Naive thymus-derived CD8-positive, alpha-beta T cell (primary cell): ENCODE results near the gene ARPC5. TPM values are rescaled to one million over a fixed set of nuclear protein-coding genes. Genes with fewer than 3 reads are reported as not detected.

Experiments used
- ATAC-seq, 2 donors: fragments of 150-1000 bp; cut with Tn5 transposase in 1 of 2; sonication (Bioruptor Pico), chemical (Tn5 transposase) in 1 of 2; 1 replicate in 1 of 2; 2 replicates in 1 of 2; pipeline ENCODE4 v1.10.0; 2021; ENCODE audit warnings: mild to moderate bottlenecking in 2 of 2, moderate library complexity in 2 of 2
- POLR2A ChIA-PET: fragments of 350-600 bp; sonication (Branson Sonifier 250); formaldehyde crosslinking; loops from one replicate; lab custom pipeline; 2021; ENCODE audit warnings: antibody characterized with exemption; lab: Charles Lee
- DNase-seq, 10 donors: peaks; one replicate each; pipeline versions ENCODE4 v3.0.0 to v3.0.0-alpha.2; 2020 to 2022
- H3K27ac Mint-ChIP-seq, 10 donors: one replicate each; pipeline ENCODE4 v1.8.0; 2020 to 2022; ENCODE audit warnings: mild to moderate bottlenecking in 10 of 10, mixed read lengths in 10 of 10, moderate library complexity in 4 of 10, inconsistent platforms in 1 of 10
- H3K27me3 Mint-ChIP-seq, 5 donors: one replicate each; pipeline ENCODE4 v1.8.0; 2021 to 2022; ENCODE audit warnings: mixed read lengths in 5 of 5
- H3K36me3 Mint-ChIP-seq, 3 donors: one replicate each; pipeline ENCODE4 v1.8.0; 2020 to 2022; ENCODE audit warnings: mixed read lengths in 3 of 3, mild to moderate bottlenecking in 2 of 3, inconsistent platforms in 1 of 3
- H3K4me1 Mint-ChIP-seq, 4 donors: one replicate each; pipeline ENCODE4 v1.8.0; 2021 to 2022; ENCODE audit warnings: mixed read lengths in 4 of 4
- H3K4me3 Mint-ChIP-seq, 10 donors: one replicate each; pipeline ENCODE4 v1.8.0; 2020 to 2022; ENCODE audit warnings: mild to moderate bottlenecking in 10 of 10, mixed read lengths in 10 of 10, moderate library complexity in 6 of 10, inconsistent platforms in 1 of 10
- H3K9me3 Mint-ChIP-seq, 9 donors: one replicate each; pipeline ENCODE4 v1.8.0; 2020 to 2022; ENCODE audit warnings: mixed read lengths in 9 of 9, mild to moderate bottlenecking in 3 of 9, inconsistent platforms in 1 of 9, moderate library complexity in 1 of 9
- polyA plus RNA-seq, 3 donors: library from polyadenylated mRNA; unstranded; fragments of 300-500 nt; fragmentation: Illumina TruSeq; gene quantifications; one replicate each; pipeline ENCODE4 v1.2.3, GENCODE V29; 2021
- total RNA-seq, 8 experiments: library from RNA in 2 of 8; stranded (reverse) in 2 of 8; gene quantifications; one replicate each; pipeline ENCODE4 v1.2.3 and lab custom pipeline; 2021 to 2026

The ARPC5 gene
- total and polyA plus RNA-seq, 5 experiments from 2014 or later, result 99.6 to 556 (median 400) TPM

DNA sequence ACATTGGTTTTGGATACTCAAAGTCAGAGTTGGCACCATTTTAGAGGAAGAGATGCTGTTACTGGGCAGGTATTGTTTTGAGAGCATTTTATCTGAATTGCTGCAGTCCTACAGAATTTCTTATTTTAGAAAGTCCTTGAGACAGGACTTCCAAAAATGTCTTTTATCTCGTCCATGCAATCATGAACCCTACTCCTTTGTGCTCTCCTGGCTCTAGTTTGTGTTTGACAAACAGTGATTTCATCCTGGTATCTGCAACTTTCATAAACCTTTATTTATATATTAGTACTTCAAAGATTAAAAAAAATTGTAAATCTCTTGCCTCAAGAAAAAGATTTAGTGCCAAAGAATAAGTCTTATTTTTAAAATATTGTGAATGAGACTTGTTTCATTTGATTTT lies 4.6 kb upstream of the ARPC5 start:
- H3K9me3 Mint-ChIP-seq, result no peaks in the 10 kb centered on the region
- peaks cover 8 to 22% (median 19%) of the 10 kb centered on the region in 4 donors for H3K4me1 Mint-ChIP-seq
- POLR2A ChIA-PET, result no interaction called here
- H3K27ac Mint-ChIP-seq, result peak overlapping the region in 1 of 10 donors; percentile 24
- no peak overlapping the region for H3K4me3 Mint-ChIP-seq
- H3K27me3 Mint-ChIP-seq, result peaks cover 0 to 2% (median 0%) of the 10 kb centered on the region in 5 donors
- DNase-seq (no peak), ATAC-seq (no peak)
- peaks cover 0 to 4% (median 0%) of the 10 kb centered on the region in 3 donors for H3K36me3 Mint-ChIP-seq

DNA sequence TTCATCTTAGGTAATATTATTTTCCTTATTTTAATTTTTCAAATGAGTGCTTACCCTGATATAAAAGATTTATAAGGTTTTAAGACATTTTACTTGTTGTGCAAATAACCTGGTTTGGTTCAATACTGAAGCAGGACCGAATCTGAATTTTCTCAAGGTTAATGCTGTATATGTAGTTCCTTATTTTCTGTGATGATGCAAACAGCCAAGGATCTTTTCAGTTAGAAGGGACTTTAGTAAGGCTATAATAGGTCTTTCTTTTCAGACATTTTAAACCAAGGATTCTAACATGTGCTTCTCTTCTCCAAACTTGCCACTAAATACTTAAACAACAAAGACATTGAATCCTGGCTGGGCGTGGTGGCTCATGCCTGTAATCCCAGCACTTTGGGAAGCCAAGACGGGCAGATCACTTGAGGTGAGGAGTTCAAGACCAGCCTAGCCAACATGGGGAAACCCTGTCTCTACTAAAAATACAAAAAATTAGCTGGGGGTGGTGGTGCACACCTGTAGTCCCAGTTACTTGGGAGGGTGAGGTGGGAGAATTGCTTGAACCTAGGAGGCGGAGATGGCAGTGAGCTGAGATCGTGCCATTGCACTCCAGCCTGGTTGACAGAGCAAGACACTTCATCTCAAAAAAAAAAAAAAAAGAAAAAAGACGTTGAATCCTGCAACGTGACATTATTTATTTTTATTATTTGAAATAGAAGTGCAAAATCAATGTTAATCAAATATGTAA lies 3.2 kb upstream of the ARPC5 start:
- no peak for DNase-seq
- no peak overlapping the region for H3K4me3 Mint-ChIP-seq
- no peak for ATAC-seq
- peaks cover 0 to 2% (median 0%) of the 10 kb centered on the region in 5 donors for H3K27me3 Mint-ChIP-seq
- H3K27ac Mint-ChIP-seq, result peak overlapping the region in 1 of 10 donors; percentile 61
- no peaks in the 10 kb centered on the region for H3K9me3 Mint-ChIP-seq
- POLR2A ChIA-PET, result no interaction called here
- peaks cover 0 to 4% (median 0%) of the 10 kb centered on the region in 3 donors for H3K36me3 Mint-ChIP-seq
- peaks cover 11 to 29% (median 25%) of the 10 kb centered on the region in 4 donors for H3K4me1 Mint-ChIP-seq

DNA sequence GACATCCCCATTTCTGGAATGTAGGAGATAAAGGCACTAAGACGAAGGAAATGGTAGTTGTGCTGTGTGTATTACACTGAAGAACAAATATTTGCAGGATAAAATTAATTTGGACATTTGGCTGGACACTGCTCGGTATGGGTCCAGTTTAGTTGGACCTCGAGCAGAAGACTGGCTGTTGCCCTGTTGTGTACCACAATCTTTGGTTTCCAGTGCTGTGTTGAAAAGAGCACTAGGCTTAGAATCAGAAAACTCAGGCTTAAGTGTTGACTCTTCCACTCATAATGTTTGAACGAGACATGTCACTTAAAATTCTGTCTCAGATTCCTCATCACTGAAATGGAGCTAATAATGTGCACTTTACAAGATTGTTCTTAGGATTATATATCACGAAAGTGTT lies 1.2 kb upstream of the ARPC5 start:
- ATAC-seq (no peak), DNase-seq (no peak)
- H3K27ac Mint-ChIP-seq, result peak overlapping the region; percentile 96 to 99 (median 98)
- no peaks in the 10 kb centered on the region for H3K9me3 Mint-ChIP-seq
- peaks cover 0 to 2% (median 0%) of the 10 kb centered on the region in 5 donors for H3K27me3 Mint-ChIP-seq
- peaks cover 16 to 46% (median 39%) of the 10 kb centered on the region in 4 donors for H3K4me1 Mint-ChIP-seq
- H3K36me3 Mint-ChIP-seq, result peaks cover 0 to 9% (median 4%) of the 10 kb centered on the region in 3 donors
- H3K4me3 Mint-ChIP-seq, result peak overlapping the region; percentile 99 to 100 (median 100)
- POLR2A ChIA-PET, result no interaction called here

DNA sequence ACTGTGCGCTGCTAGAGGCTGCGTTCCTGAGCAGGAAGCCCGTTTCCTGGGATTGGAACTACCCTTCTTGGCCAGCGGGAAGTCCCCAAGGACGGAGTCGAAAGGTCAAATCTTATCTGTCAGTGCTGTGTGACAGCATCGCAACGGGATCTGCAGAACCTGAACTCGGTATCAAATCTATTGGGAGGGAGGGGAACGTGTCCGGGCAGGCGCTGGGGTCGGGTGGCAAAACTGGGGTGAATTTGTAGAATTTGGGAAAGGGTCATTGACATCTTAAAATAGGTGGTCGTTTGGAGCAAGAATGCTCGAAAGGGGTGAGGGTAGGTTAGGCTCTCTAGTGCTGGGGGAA lies 725 bp upstream of the ARPC5 start:
- Mint-ChIP-seq H3K27ac (peak overlapping the region; percentile 96 to 99 (median 98)), H3K4me1 (peaks cover 17 to 49% (median 41%) of the 10 kb centered on the region in 4 donors), H3K36me3 (peaks cover 0 to 12% (median 4%) of the 10 kb centered on the region in 3 donors), H3K4me3 (peak overlapping the region; percentile 99 to 100 (median 100)), H3K9me3 (no peaks in the 10 kb centered on the region), H3K27me3 (peaks cover 0 to 2% (median 0%) of the 10 kb centered on the region in 5 donors)
- no peak for DNase-seq
- POLR2A ChIA-PET, result interaction anchor here (1.1 kb wide), 1 partner anchor 17 kb away, joined by 3 read pairs; the partner anchor contains the start of gene APOBEC4
- ATAC-seq, result no peak

DNA sequence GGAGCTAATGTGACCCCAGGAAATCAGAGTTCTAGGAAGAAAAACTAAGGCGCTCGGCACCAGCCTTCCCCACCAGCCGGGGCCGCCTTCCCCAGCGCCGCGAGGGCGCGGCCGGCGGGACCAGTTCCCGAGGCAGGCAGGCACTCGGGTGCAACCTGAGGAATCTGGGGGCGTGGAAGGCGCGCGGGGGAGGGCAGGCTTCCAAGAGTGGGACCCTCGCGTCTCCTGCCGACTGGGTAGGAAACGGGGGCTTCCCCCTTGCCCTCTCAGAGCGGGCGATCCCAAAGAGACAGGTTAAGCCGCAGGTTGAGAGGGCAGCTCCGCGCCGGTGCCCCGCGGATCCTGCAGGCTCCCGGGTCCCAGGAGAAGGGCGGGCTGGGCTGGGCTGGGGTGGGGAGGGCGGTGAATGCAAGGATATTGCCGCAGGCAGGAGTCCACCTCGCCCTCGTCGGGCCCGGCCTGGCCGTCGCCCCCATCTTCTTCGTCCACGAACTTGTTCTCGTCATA lies 431 bp downstream of the ARPC5 start:
- DNase-seq (peak in 5 of 10 donors; percentile 16 to 65 (median 29)), ATAC-seq (peak; percentile 5 to 10)
- Mint-ChIP-seq H3K27ac (peak overlapping the region; percentile 96 to 99 (median 98)), H3K9me3 (no peaks in the 10 kb centered on the region), H3K4me3 (peak overlapping the region; percentile 99 to 100 (median 100)), H3K4me1 (peaks cover 23 to 58% (median 50%) of the 10 kb centered on the region in 4 donors), H3K27me3 (peaks cover 0 to 2% (median 0%) of the 10 kb centered on the region in 5 donors), H3K36me3 (peaks cover 0 to 21% (median 9%) of the 10 kb centered on the region in 3 donors)
- POLR2A ChIA-PET, result interaction anchor here (0.8 to 1.1 kb wide), 2 partner anchors 12 to 18 kb away, joined by 3 read pairs; partner anchors contain the start of gene APOBEC4

DNA sequence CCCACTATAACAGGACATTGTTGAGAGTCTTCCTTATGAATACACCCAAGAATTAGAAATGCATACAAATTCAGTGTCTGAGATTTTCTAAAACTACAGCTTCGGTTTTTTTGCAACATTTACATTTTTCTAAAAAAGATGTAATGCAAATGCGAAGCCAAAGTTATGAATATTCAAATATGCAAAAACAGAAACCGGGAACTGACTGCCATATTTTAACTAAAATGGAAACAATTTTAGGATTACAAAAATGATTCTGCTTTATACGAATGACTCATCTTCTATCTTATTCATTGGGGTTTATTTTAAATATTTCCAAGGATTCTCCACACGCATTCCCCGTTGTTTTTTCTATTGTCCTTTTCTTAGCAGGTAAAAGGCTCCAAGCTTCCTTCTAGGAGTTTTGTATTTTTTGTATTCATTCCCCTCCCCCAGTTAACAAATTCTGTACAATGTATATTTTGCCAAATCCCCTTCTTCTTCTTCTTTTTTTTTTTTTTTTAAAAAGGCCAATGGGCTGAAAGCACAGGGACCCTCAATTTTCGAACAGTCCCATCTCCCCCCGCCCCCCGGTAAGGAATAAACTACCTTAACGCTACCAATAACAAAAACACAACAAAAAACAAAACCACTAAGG lies 1.0 kb downstream of the ARPC5 start:
- Mint-ChIP-seq H3K36me3 (peaks cover 0 to 27% (median 9%) of the 10 kb centered on the region in 3 donors), H3K4me1 (peaks cover 23 to 64% (median 49%) of the 10 kb centered on the region in 4 donors), H3K9me3 (no peaks in the 10 kb centered on the region), H3K27me3 (peaks cover 0 to 2% (median 0%) of the 10 kb centered on the region in 5 donors), H3K4me3 (peak overlapping the region; percentile 90 to 100 (median 100)), H3K27ac (peak overlapping the region; percentile 60 to 98 (median 88))
- no peak for ATAC-seq
- peak in 1 of 10 donors; percentile 13 for DNase-seq
- POLR2A ChIA-PET, result interaction anchor here (0.8 to 1.2 kb wide), 2 partner anchors 12 to 160 kb away, joined by 3 read pairs; no protein-coding TSS in a partner anchor

DNA sequence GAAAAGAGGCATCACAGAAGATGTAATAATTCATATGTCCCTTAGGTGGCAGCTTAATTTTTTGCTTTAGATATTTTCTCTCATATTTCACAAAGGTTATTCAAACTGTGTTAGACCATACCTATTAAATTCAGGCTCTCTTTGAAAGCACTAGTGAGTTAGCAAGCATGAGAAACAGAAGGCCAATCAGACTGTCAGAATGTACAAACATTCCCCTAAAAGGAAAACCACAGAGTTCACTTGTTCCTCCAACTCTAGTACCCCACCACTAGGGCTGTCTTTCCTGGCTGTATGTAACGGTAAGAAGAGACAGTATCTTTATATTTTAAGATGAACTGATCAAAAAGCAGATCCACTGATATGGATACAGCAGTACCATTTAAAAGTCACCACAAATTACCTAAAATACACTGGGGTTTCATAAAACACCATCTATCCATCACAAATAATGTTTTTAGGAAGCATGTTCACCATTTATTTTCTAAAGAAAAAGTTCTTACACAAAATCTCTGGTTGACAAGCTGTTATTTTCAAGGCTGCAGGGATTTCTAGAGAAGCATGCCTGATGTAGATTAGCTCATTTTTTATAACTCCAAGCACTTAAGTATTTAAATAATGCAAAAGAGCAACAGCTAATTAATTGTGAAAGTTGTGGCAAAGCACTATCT lies 1.8 kb downstream of the ARPC5 start:
- Mint-ChIP-seq H3K4me3 (peak overlapping the region; percentile 90 to 100 (median 100)), H3K9me3 (no peaks in the 10 kb centered on the region), H3K36me3 (peaks cover 5 to 34% (median 9%) of the 10 kb centered on the region in 3 donors), H3K27ac (peak overlapping the region; percentile 7 to 98 (median 88)), H3K27me3 (peaks cover 0 to 2% (median 0%) of the 10 kb centered on the region in 5 donors), H3K4me1 (peaks cover 24 to 70% (median 54%) of the 10 kb centered on the region in 4 donors)
- POLR2A ChIA-PET, result interaction anchor here (0.8 to 1.2 kb wide), 2 partner anchors 11 to 159 kb away, joined by 3 read pairs; no protein-coding TSS in a partner anchor
- DNase-seq, result peak in 6 of 10 donors; percentile 13 to 67 (median 52)
- ATAC-seq, result peak; percentile 53 to 55

DNA sequence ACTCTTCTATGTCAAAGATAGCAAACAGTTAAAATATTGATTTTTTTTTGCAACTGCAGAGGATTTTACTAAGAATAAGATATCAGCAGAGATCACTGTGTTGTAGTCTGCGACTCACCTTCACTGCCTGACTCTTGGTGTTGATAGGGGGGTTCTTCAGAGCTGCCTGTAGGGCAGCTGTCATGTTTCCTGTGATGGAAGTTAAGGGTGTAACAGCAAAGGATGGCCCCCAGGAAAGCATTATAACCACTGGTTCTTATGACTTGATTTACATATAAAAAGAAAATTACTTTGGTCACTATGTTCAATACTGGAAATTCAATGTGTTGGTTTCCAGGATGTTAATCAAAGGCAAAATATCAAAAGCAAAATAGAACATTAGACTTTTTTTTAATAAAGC lies 2.6 kb downstream of the ARPC5 start:
- Mint-ChIP-seq H3K4me1 (peaks cover 29 to 78% (median 60%) of the 10 kb centered on the region in 4 donors), H3K4me3 (peak overlapping the region; percentile 90 to 100 (median 100)), H3K9me3 (no peaks in the 10 kb centered on the region), H3K27me3 (no peaks in the 10 kb centered on the region), H3K27ac (peak overlapping the region; percentile 7 to 98 (median 81)), H3K36me3 (peaks cover 9 to 42% (median 15%) of the 10 kb centered on the region in 3 donors)
- DNase-seq (peak in 1 of 10 donors; percentile 20), ATAC-seq (no peak)
- POLR2A ChIA-PET, result interaction anchor here (0.8 kb wide), 1 partner anchor 10 kb away, joined by 3 read pairs; no protein-coding TSS in a partner anchor

DNA sequence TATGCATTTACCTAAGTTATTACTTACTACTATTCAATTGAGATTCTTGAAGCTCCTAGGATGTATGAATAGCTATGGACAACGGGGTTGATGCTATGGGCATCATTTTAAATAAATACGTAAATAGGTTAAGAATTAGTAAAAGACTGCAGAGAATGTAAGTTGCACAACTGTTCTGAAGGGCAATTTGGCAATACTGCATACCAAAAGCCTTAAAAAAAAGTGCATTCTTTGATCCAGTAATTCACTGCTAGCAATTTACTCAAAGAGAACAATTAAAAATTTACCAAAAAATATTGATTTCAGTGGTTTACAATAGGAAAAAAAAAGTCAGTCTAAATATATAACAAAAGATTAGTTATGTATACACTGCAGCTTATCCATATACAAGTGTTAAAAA lies 3.5 kb downstream of the ARPC5 start:
- POLR2A ChIA-PET, result interaction anchor here (0.7 to 1.3 kb wide), 2 partner anchors 41 to 160 kb away, joined by 3 read pairs; partner anchors contain the start of gene SMG7
- peaks cover 29 to 80% (median 59%) of the 10 kb centered on the region in 4 donors for H3K4me1 Mint-ChIP-seq
- no peaks in the 10 kb centered on the region for H3K9me3 Mint-ChIP-seq
- H3K27me3 Mint-ChIP-seq, result no peaks in the 10 kb centered on the region
- no peak for ATAC-seq
- peaks cover 11 to 46% (median 15%) of the 10 kb centered on the region in 3 donors for H3K36me3 Mint-ChIP-seq
- peak overlapping the region in 2 of 10 donors; percentile 21 to 48 for H3K27ac Mint-ChIP-seq
- H3K4me3 Mint-ChIP-seq, result peak overlapping the region in 6 of 10 donors; percentile 22 to 100 (median 100)
- no peak for DNase-seq

DNA sequence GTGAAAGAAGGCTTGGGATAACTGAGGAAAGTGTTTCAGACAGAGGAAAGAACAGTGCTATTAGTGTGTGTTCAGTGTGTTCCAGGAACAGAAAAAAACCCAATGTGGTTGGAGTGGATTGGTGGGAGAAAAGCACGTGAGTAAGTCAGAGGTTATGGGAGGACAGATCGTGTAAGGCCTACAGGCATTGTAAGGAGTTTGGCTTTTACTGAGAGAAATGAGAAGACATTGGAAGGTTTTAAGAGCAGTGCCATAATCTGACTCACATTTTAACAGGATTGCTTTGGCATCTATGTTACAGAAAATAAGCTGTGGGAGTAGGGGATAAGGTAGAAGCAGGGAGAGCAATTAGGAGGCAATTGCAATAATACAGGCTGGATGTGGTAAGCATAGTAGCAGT lies 4.8 kb downstream of the ARPC5 start:
- H3K36me3 Mint-ChIP-seq, result peaks cover 13 to 57% (median 15%) of the 10 kb centered on the region in 3 donors
- ATAC-seq (no peak), DNase-seq (no peak)
- POLR2A ChIA-PET, result interaction anchor here (1.3 kb wide), 1 partner anchor 159 kb away, joined by 3 read pairs; the partner anchor contains the start of gene SMG7
- H3K9me3 Mint-ChIP-seq, result no peaks in the 10 kb centered on the region
- peak overlapping the region; percentile 10 to 80 (median 60) for H3K4me3 Mint-ChIP-seq
- peak overlapping the region; percentile 3 to 86 (median 66) for H3K27ac Mint-ChIP-seq
- no peaks in the 10 kb centered on the region for H3K27me3 Mint-ChIP-seq
- H3K4me1 Mint-ChIP-seq, result peaks cover 23 to 75% (median 50%) of the 10 kb centered on the region in 4 donors

DNA sequence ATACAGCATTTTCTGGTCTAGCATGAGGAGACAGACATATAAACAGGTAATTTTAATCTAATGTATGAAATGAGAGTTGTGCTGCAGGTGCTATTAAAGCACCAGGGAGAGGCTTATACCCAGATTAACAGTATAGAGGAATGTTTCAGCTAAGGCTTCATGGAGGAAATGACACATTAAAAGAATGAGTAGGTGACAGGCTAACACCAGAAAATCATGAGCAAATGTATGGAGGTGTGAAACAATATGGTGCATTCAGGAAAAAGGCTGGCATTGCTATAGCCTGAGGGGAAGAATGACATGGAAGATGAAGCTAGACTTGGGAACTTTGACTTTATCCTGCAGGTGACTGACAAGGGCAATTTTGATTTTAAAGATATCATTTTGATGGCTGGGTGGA lies 7.0 kb downstream of the ARPC5 start:
- Mint-ChIP-seq H3K27ac (peak overlapping the region; percentile 11 to 85 (median 61)), H3K36me3 (peaks cover 11 to 76% (median 16%) of the 10 kb centered on the region in 3 donors), H3K9me3 (no peaks in the 10 kb centered on the region), H3K4me3 (peak overlapping the region in 5 of 10 donors; percentile 8 to 43 (median 34)), H3K27me3 (no peaks in the 10 kb centered on the region), H3K4me1 (peaks cover 19 to 60% (median 53%) of the 10 kb centered on the region in 4 donors)
- POLR2A ChIA-PET, result no interaction called here
- DNase-seq (no peak), ATAC-seq (no peak)
